WTC11 (cell line): ENCODE results near the gene TTC8. TPM values are rescaled to one million over a fixed set of nuclear protein-coding genes. Genes with fewer than 3 reads are reported as not detected.

Experiments
- ATAC-seq: fragments of 200-7000 bp; cut with Tn5 transposase; 2 replicates; pipeline ENCODE4 v1.10.0; 2021; ENCODE audit warnings: mild to moderate bottlenecking, moderate library complexity
- CTCF ChIA-PET: fragments of 300-600 bp; sonication (Branson Sonifier 250); formaldehyde crosslinking; loops from one replicate; lab custom pipeline; 2021; ENCODE audit warnings: antibody characterized with exemption; lab: Charles Lee
- POLR2A ChIA-PET: fragments of 350-600 bp; sonication (Branson Sonifier 250); formaldehyde crosslinking; loops from one replicate; lab custom pipeline; 2021; ENCODE audit warnings: antibody characterized with exemption; lab: Charles Lee
- DNase-seq: peaks from one replicate; pipeline ENCODE4 v3.0.0; 2021; ENCODE audit warnings: low spot score
- H3K27ac Mint-ChIP-seq: 2 replicates; pipeline ENCODE4 v1.8.0; 2021; ENCODE audit warnings: mixed read lengths
- H3K27me3 Mint-ChIP-seq: 2 replicates; pipeline ENCODE4 v1.8.0; 2021; ENCODE audit warnings: low read depth, mild to moderate bottlenecking, moderate library complexity, mixed read lengths
- H3K36me3 Mint-ChIP-seq: 2 replicates; pipeline ENCODE4 v1.8.0; 2021; ENCODE audit warnings: mixed read lengths
- H3K4me1 Mint-ChIP-seq: 2 replicates; pipeline ENCODE4 v1.8.0; 2022; ENCODE audit warnings: mixed read lengths
- H3K4me3 Mint-ChIP-seq: 2 replicates; pipeline ENCODE4 v1.8.0; 2021; ENCODE audit warnings: mild to moderate bottlenecking, moderate library complexity, mixed read lengths
- H3K9me3 Mint-ChIP-seq: 2 replicates; pipeline ENCODE4 v1.8.0; 2021; ENCODE audit warnings: mixed read lengths
- ETV6 ChIP-seq: sonication (generic); formaldehyde crosslinking; IDR thresholded peaks from 2 replicates; pipeline ENCODE4 v1.8.1; 2022; ENCODE audit warnings: mild to moderate bottlenecking, missing genetic modification reagents
- FOXJ3 ChIP-seq: sonication (generic); formaldehyde crosslinking; IDR thresholded peaks from 2 replicates; pipeline ENCODE4 v1.9.0; 2021; ENCODE audit warnings: missing genetic modification reagents, mild to moderate bottlenecking, borderline replicate concordance
- GRHL2 ChIP-seq: fragments of 250-450 bp; sonication (Bioruptor Pico); IDR thresholded peaks from 2 replicates; pipeline ENCODE4 v1.8.0; 2022; ENCODE audit warnings: mild to moderate bottlenecking, moderate library complexity; ENCODE audit not compliant: insufficient replicate concordance, severe bottlenecking
- HMGA2 ChIP-seq: fragments of 250-450 bp; sonication (Bioruptor Pico); IDR thresholded peaks from 2 replicates; pipeline ENCODE4 v1.4.0; 2021; ENCODE audit warnings: mild to moderate bottlenecking, moderate library complexity
- KAT7 ChIP-seq: sonication (generic); formaldehyde crosslinking; IDR thresholded peaks from 2 replicates; pipeline ENCODE4 v1.8.1; 2023; ENCODE audit warnings: missing genetic modification reagents, mild to moderate bottlenecking, borderline replicate concordance
- NFE2L1 ChIP-seq: sonication (generic); formaldehyde crosslinking; IDR thresholded peaks from 2 replicates; pipeline ENCODE4 v1.8.1; 2023; ENCODE audit warnings: missing genetic modification reagents
- NFYB ChIP-seq: sonication (generic); formaldehyde crosslinking; conservative IDR thresholded peaks from 2 replicates; pipeline ENCODE4 v1.8.0; 2022; ENCODE audit warnings: low read depth, missing genetic modification reagents
- SMAD3 ChIP-seq: sonication (generic); formaldehyde crosslinking; IDR thresholded peaks from 2 replicates; pipeline ENCODE4 v1.8.0; 2022; ENCODE audit warnings: missing genetic modification reagents, mild to moderate bottlenecking, borderline replicate concordance
- ZNF263 ChIP-seq: sonication (generic); formaldehyde crosslinking; IDR thresholded peaks from 2 replicates; pipeline ENCODE4 v1.8.1; 2022; ENCODE audit warnings: low read depth, mild to moderate bottlenecking, moderate library complexity, missing genetic modification reagents
- ZNF317 ChIP-seq: sonication (generic); formaldehyde crosslinking; IDR thresholded peaks from 2 replicates; pipeline ENCODE4 v1.8.1; 2023; ENCODE audit warnings: low read depth, mild to moderate bottlenecking, moderate library complexity, missing genetic modification reagents, borderline replicate concordance
- total RNA-seq: library from RNA; stranded (reverse); gene quantifications from 3 replicates; pipeline ENCODE4 v1.2.3, GENCODE V29; 2021
- TF ChIP-seq, protein P1 (sequence below): fragments of 250-450 bp; sonication (Bioruptor Pico); IDR thresholded peaks from 2 replicates; pipeline ENCODE4 v1.9.0; 2021; ENCODE audit warnings: mild to moderate bottlenecking
- TF ChIP-seq, protein P2 (sequence below): sonication (generic); formaldehyde crosslinking; IDR thresholded peaks from 2 replicates; pipeline ENCODE4 v1.8.1; 2023; ENCODE audit warnings: mild to moderate bottlenecking, moderate library complexity, missing genetic modification reagents
- TF ChIP-seq, protein P3 (sequence below): fragments of 250-450 bp; sonication (Bioruptor Pico); IDR thresholded peaks from 2 replicates; pipeline ENCODE4 v2.1.2; 2022; ENCODE audit warnings: mild to moderate bottlenecking, moderate library complexity
- TF ChIP-seq, protein P4 (sequence below): sonication (generic); formaldehyde crosslinking; IDR thresholded peaks from 2 replicates; pipeline ENCODE4 v1.8.1; 2023; ENCODE audit warnings: mild to moderate bottlenecking, missing genetic modification reagents, moderate library complexity
- TF ChIP-seq, protein P5 (sequence below): fragments of 250-450 bp; sonication (Bioruptor Pico); conservative IDR thresholded peaks from 2 replicates; pipeline ENCODE4 v1.9.0; 2021; ENCODE audit warnings: mild to moderate bottlenecking
- TF ChIP-seq, protein P6 (sequence below): sonication (generic); formaldehyde crosslinking; IDR thresholded peaks from 2 replicates; pipeline ENCODE4 v1.8.0; 2022; ENCODE audit warnings: mild to moderate bottlenecking, missing genetic modification reagents

The TTC8 gene
- total RNA-seq, 1 experiment from 2014 or later = 13.8 TPM

DNA sequence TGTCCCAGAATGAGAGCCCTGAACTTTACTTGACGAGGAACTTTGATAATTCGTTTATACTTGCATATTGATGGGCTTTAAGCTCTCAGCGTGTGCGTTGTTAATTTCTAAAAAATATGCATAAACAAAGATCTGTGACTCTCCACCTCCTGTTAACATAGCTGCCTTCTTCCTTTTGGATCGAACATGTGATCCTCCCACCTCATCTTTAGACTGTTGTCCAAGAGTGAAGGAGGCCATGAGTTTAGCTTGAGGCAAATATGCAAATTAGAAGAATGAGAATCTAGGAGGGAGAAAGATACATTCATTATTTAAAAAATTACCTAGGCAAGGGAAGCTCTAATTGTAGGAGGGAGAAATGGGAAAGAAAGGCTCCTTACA lies 617 bp downstream of the TTC8 start:
- H3K4me3 Mint-ChIP-seq = peak overlapping the region; percentile 84
- DNase-seq (no peak), ATAC-seq (no peak)
- TF ChIP-seq NFYB (CRISPR knock-in tag) = no peak
- TF ChIP-seq, protein P1, sequence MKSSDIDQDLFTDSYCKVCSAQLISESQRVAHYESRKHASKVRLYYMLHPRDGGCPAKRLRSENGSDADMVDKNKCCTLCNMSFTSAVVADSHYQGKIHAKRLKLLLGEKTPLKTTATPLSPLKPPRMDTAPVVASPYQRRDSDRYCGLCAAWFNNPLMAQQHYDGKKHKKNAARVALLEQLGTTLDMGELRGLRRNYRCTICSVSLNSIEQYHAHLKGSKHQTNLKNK = no peak
- TF ChIP-seq ZNF263 (CRISPR knock-in tag) = no peak
- no peak for TF ChIP-seq ZNF317 (CRISPR knock-in tag)
- no peak for TF ChIP-seq NFE2L1 (CRISPR knock-in tag)
- TF ChIP-seq SMAD3 (CRISPR knock-in tag) = no peak
- no peak for TF ChIP-seq FOXJ3 (CRISPR knock-in tag)
- no peak for TF ChIP-seq KAT7
- TF ChIP-seq, protein P2, sequence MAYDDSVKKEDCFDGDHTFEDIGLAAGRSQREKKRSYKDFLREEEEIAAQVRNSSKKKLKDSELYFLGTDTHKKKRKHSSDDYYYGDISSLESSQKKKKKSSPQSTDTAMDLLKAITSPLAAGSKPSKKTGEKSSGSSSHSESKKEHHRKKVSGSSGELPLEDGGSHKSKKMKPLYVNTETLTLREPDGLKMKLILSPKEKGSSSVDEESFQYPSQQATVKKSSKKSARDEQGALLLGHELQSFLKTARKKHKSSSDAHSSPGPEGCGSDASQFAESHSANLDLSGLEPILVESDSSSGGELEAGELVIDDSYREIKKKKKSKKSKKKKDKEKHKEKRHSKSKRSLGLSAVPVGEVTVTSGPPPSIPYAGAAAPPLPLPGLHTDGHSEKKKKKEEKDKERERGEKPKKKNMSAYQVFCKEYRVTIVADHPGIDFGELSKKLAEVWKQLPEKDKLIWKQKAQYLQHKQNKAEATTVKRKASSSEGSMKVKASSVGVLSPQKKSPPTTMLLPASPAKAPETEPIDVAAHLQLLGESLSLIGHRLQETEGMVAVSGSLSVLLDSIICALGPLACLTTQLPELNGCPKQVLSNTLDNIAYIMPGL (CRISPR knock-in tag) = 0 out of 2 replicates have a peak, but pooled peaks have one; percentile 15
- no peaks in the 10 kb centered on the region for H3K9me3 Mint-ChIP-seq
- no peak overlapping the region; the same call in 1 of the 2 replicates for H3K27ac Mint-ChIP-seq
- peaks cover 14% of the 10 kb centered on the region for H3K4me1 Mint-ChIP-seq
- ChIA-PET CTCF (interaction anchor here (1.1 to 1.7 kb wide), 3 partner anchors 32 to 203 kb away, joined by 3 to 6 read pairs (median 4); partner anchors contain the start of gene EML5), POLR2A (interaction anchor here (1.0 to 1.6 kb wide), 5 partner anchors 9 to 143 kb away, joined by 3 to 4 read pairs (median 3); no protein-coding TSS in a partner anchor)
- peaks cover 6% of the 10 kb centered on the region; the same call in 1 of the 2 replicates for H3K27me3 Mint-ChIP-seq
- 0 out of 2 replicates have a peak, but pooled peaks cover under 1% of the 10 kb centered on the region for H3K36me3 Mint-ChIP-seq

DNA sequence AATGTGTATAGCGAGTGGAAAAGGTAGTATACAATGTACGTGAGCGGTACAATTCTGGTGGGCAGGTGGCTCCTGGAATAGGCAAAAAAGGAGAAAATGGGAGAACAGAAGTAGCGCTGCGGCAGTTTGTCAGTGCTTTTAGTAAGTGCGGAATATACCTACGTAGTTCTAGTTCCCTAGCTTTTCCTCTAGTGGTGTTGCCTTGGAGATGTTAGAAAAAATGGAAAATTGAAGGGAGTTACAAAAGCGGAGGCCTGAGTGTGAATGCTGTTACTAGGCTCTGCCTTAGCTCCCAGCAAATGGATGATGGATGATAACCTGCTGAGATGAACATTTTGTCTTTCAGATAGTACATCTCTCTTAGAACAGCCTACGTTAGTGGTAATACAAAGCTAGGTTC lies 1.1 kb downstream of the TTC8 start:
- Mint-ChIP-seq H3K36me3 (peaks cover 4% of the 10 kb centered on the region), H3K9me3 (peaks cover 2% of the 10 kb centered on the region)
- TF ChIP-seq, protein P3, sequence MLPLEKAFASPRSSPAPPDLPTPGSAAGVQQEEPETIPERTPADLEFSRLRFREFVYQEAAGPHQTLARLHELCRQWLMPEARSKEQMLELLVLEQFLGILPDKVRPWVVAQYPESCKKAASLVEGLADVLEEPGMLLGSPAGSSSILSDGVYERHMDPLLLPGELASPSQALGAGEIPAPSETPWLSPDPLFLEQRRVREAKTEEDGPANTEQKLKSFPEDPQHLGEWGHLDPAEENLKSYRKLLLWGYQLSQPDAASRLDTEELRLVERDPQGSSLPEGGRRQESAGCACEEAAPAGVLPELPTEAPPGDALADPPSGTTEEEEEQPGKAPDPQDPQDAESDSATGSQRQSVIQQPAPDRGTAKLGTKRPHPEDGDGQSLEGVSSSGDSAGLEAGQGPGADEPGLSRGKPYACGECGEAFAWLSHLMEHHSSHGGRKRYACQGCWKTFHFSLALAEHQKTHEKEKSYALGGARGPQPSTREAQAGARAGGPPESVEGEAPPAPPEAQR = no peak
- TF ChIP-seq GRHL2 (CRISPR knock-in tag) (no peak), ETV6 (no peak), HMGA2 (CRISPR knock-in tag) (no peak)
- TF ChIP-seq, protein P4, sequence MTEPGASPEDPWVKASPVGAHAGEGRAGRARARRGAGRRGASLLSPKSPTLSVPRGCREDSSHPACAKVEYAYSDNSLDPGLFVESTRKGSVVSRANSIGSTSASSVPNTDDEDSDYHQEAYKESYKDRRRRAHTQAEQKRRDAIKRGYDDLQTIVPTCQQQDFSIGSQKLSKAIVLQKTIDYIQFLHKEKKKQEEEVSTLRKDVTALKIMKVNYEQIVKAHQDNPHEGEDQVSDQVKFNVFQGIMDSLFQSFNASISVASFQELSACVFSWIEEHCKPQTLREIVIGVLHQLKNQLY (CRISPR knock-in tag) = no peak
- TF ChIP-seq, protein P5, sequence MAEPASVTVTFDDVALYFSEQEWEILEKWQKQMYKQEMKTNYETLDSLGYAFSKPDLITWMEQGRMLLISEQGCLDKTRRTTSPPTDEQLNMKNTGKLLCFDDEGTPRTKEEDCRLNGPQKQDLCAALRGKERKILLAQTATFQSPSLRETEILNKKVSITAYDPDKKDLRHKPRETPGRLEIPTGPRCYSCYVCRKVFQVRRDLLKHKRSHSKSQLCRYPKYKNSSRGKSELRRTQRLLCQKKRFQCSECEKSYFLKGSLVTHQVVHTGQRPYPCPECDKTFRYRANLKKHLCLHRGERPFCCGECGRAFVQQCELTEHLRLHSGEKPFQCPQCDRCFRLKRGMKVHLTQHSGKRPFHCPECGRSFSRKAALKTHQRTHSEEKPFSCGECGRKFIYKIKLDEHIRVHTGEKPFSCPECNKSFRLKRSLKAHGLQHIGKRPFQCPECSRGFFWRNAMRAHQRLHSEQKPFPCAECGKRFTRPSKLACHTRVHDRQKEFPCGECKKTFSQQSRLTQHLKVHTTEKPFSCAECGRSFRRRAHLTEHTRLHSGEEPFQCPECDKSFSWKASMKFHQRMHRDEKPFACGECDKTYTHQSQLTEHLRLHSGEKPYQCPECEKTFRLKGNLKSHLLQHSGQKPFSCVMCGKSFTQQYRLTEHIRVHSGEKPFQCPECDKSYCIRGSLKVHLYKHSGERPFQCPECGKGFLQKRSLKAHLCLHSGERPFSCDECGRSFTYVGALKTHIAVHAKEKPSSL = no peak
- TF ChIP-seq, all 79 proteins: peak for 0
- ATAC-seq (no peak), DNase-seq (no peak)
- peaks cover 17% of the 10 kb centered on the region for H3K4me1 Mint-ChIP-seq
- H3K27me3 Mint-ChIP-seq = 0 out of 2 replicates have a peak, but pooled peaks cover 2% of the 10 kb centered on the region
- CTCF ChIA-PET = interaction anchor here (1.7 kb wide), 1 partner anchor 33 kb away, joined by 6 read pairs; the partner anchor contains the start of gene EML5
- peak overlapping the region; percentile 84 for H3K4me3 Mint-ChIP-seq
- POLR2A ChIA-PET = interaction anchor here (0.6 to 1.6 kb wide), 2 partner anchors 20 to 144 kb away, joined by 3 read pairs; no protein-coding TSS in a partner anchor
- no peak overlapping the region for H3K27ac Mint-ChIP-seq

DNA sequence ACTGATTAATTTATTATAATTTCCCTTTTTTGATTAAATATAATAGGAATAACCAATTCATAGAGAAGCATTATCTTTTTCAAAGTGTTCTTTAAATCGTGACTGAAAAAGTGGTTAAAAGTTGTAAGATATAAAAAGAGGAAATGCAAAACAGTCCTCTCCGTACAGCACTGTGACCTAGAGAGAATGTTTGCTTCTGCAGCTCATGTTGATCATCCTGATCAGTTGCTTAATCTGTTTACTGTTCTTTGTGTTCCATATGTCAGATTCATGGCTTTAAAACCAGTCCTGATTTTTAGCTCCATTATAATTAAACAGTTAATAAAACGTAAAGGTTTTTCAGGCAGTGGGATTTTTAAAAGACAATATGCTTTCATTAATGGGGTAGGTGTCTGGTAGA lies 4.7 kb downstream of the TTC8 start:
- peaks cover 20% of the 10 kb centered on the region for H3K4me1 Mint-ChIP-seq
- H3K27me3 Mint-ChIP-seq = no peaks in the 10 kb centered on the region; the same call in 1 of the 2 replicates
- POLR2A ChIA-PET = no interaction called here
- H3K36me3 Mint-ChIP-seq = peaks cover 17% of the 10 kb centered on the region
- CTCF ChIA-PET = no interaction called here
- DNase-seq = no peak
- H3K9me3 Mint-ChIP-seq = peaks cover 16% of the 10 kb centered on the region
- no peak for ATAC-seq
- no peak overlapping the region for H3K4me3 Mint-ChIP-seq
- TF ChIP-seq, protein P6, sequence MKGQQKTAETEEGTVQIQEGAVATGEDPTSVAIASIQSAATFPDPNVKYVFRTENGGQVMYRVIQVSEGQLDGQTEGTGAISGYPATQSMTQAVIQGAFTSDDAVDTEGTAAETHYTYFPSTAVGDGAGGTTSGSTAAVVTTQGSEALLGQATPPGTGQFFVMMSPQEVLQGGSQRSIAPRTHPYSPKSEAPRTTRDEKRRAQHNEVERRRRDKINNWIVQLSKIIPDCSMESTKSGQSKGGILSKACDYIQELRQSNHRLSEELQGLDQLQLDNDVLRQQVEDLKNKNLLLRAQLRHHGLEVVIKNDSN (CRISPR knock-in tag) = no peak
- H3K27ac Mint-ChIP-seq = no peak overlapping the region
